H9 (cell line): ENCODE data around the gene LAMA5. TPM values are rescaled to one million over a fixed set of nuclear protein-coding genes. Genes with fewer than 3 reads are reported as not detected.
A peak's percentile ranks its signal among the peaks of the same experiment; 100 is the strongest.

Experiments used
- DNase-seq: peaks from one replicate; pipeline ENCODE4 v3.0.0-alpha.2; 2017
- H2AFZ ChIP-seq: one replicate; pipeline ENCODE4 v1.6.1; 2013; ENCODE audit warnings: mild to moderate bottlenecking, low read length, control low read depth, moderate library complexity
- H2AK5ac ChIP-seq: 2 replicates; pipeline ENCODE4 v1.6.1; 2013; ENCODE audit warnings: low read length, control low read depth, mixed read lengths; ENCODE audit not compliant: insufficient read length
- H2BK120ac ChIP-seq: one replicate; pipeline ENCODE4 v1.6.1; 2013; ENCODE audit warnings: low read depth, mild to moderate bottlenecking, low read length, control low read depth, inconsistent platforms; ENCODE audit not compliant: poor library complexity, severe bottlenecking
- H2BK12ac ChIP-seq: 2 replicates; pipeline ENCODE4 v1.6.1; 2013; ENCODE audit warnings: low read length, control low read depth, mixed read lengths, low read depth; ENCODE audit not compliant: insufficient read length
- H2BK15ac ChIP-seq: 2 replicates; pipeline ENCODE4 v1.6.1; 2013; ENCODE audit warnings: low read depth, low read length, control low read depth
- H2BK20ac ChIP-seq: one replicate; pipeline ENCODE4 v1.6.1; 2013; ENCODE audit warnings: low read depth, mild to moderate bottlenecking, low read length, control low read depth, inconsistent platforms; ENCODE audit not compliant: poor library complexity, severe bottlenecking
- H2BK5ac ChIP-seq: 2 replicates; pipeline ENCODE4 v1.6.1; 2013; ENCODE audit warnings: low read length, control low read depth, mixed read lengths; ENCODE audit not compliant: insufficient read length
- H3K14ac ChIP-seq: 2 replicates; pipeline ENCODE4 v1.6.1; 2013; ENCODE audit warnings: low read length, control low read depth; ENCODE audit not compliant: insufficient read depth
- H3K18ac ChIP-seq: 2 replicates; pipeline ENCODE4 v1.6.1; 2013; ENCODE audit warnings: low read depth, mild to moderate bottlenecking, mixed read lengths, low read length, control low read depth; ENCODE audit not compliant: insufficient read length
- H3K23ac ChIP-seq: 2 replicates; pipeline ENCODE4 v1.6.1; 2013; ENCODE audit warnings: low read length, control low read depth, mixed read lengths, low read depth; ENCODE audit not compliant: insufficient read length
- H3K23me2 ChIP-seq: 2 replicates; pipeline ENCODE4 v1.6.1; 2013; ENCODE audit warnings: low read depth, mild to moderate bottlenecking, mixed read lengths, low read length, control low read depth; ENCODE audit not compliant: insufficient read length, poor library complexity, severe bottlenecking
- H3K27ac ChIP-seq: 2 replicates; pipeline ENCODE4 v1.5.1; 2013; ENCODE audit warnings: low read length, control low read depth, mixed read lengths, low read depth; ENCODE audit not compliant: insufficient read length
- H3K27me3 ChIP-seq: 2 replicates; pipeline ENCODE4 v1.6.1; 2013; ENCODE audit warnings: low read length, control low read depth, inconsistent platforms; ENCODE audit not compliant: insufficient read depth
- H3K4ac ChIP-seq: 2 replicates; pipeline ENCODE4 v1.6.1; 2013; ENCODE audit warnings: low read depth, mild to moderate bottlenecking, control low read depth, inconsistent platforms, low read length, moderate library complexity
- H3K4me1 ChIP-seq: 2 replicates; pipeline ENCODE4 v1.6.1; 2013; ENCODE audit warnings: low read length, control low read depth, inconsistent platforms; ENCODE audit not compliant: insufficient read depth
- H3K4me2 ChIP-seq: 2 replicates; pipeline ENCODE4 v1.6.1; 2013; ENCODE audit warnings: low read length, control low read depth, mixed read lengths; ENCODE audit not compliant: insufficient read length, insufficient read depth
- H3K56ac ChIP-seq: 2 replicates; pipeline ENCODE4 v1.6.1; 2013; ENCODE audit warnings: low read depth, mild to moderate bottlenecking, mixed read lengths, low read length, control low read depth; ENCODE audit not compliant: insufficient read length
- H3K79me1 ChIP-seq: 2 replicates; pipeline ENCODE4 v1.6.1; 2013; ENCODE audit warnings: low read depth, mild to moderate bottlenecking, moderate library complexity, low read length, control low read depth, inconsistent platforms; ENCODE audit not compliant: insufficient read depth, poor library complexity, severe bottlenecking
- H3K79me2 ChIP-seq: 2 replicates; pipeline ENCODE4 v1.6.1; 2013; ENCODE audit warnings: low read length, control low read depth, inconsistent platforms; ENCODE audit not compliant: insufficient read depth
- H3K9ac ChIP-seq: 2 replicates; pipeline ENCODE4 v1.6.1; 2013; ENCODE audit warnings: low read length, control low read depth, mixed read lengths; ENCODE audit not compliant: insufficient read length; ENCODE audit errors: extremely low read depth
- H3K9me3 ChIP-seq: one replicate; pipeline ENCODE4 v1.6.1; 2013; ENCODE audit warnings: low read depth, low read length, inconsistent platforms; ENCODE audit not compliant: control insufficient read depth
- H3T11ph ChIP-seq: one replicate; pipeline ENCODE4 v1.6.1; 2013; ENCODE audit warnings: mild to moderate bottlenecking, low read length, control low read depth, inconsistent platforms
- H4K20me1 ChIP-seq: one replicate; pipeline ENCODE4 v1.6.1; 2013; ENCODE audit not compliant: control insufficient read depth, insufficient read length, insufficient read depth
- H4K5ac ChIP-seq: 2 replicates; pipeline ENCODE4 v1.6.1; 2013; ENCODE audit warnings: low read depth, mild to moderate bottlenecking, mixed read lengths, low read length, control low read depth; ENCODE audit not compliant: insufficient read length
- H4K8ac ChIP-seq: replicated peaks from 2 replicates; pipeline ENCODE4 v1.6.1; 2013; ENCODE audit warnings: low read length, control low read depth, mixed read lengths, low read depth; ENCODE audit not compliant: insufficient read length
- H4K91ac ChIP-seq: 2 replicates; pipeline ENCODE4 v1.6.1; 2013; ENCODE audit warnings: low read depth, mild to moderate bottlenecking, moderate library complexity, mixed read lengths, low read length, control low read depth; ENCODE audit not compliant: insufficient read length
- H3K27ac Mint-ChIP-seq, 3 experiments: 2 replicates in 2 of 3; 3 replicates in 1 of 3; pipeline ENCODE4 v1.8.0; 2020 to 2021; ENCODE audit warnings: mixed read lengths in 3 of 3, mild to moderate bottlenecking in 1 of 3, moderate library complexity in 1 of 3
- H3K27me3 Mint-ChIP-seq: 2 replicates; pipeline ENCODE4 v1.8.0; 2021; ENCODE audit warnings: low read depth, mild to moderate bottlenecking, moderate library complexity, mixed read lengths
- H3K36me3 Mint-ChIP-seq, 3 experiments: 2 replicates in 2 of 3; 3 replicates in 1 of 3; pipeline ENCODE4 v1.8.0; 2020 to 2021; ENCODE audit warnings: low read depth in 3 of 3, mixed read lengths in 3 of 3; ENCODE audit not compliant: insufficient read depth in 1 of 3
- H3K4me1 Mint-ChIP-seq, 2 experiments: 2 replicates each; pipeline ENCODE4 v1.8.0; 2020; ENCODE audit warnings: mixed read lengths in 2 of 2
- H3K4me3 Mint-ChIP-seq, 2 experiments: 2 replicates in 1 of 2; 3 replicates in 1 of 2; pipeline ENCODE4 v1.8.0; 2020 to 2021; ENCODE audit warnings: mild to moderate bottlenecking in 2 of 2, mixed read lengths in 2 of 2, moderate library complexity in 1 of 2
- H3K9me3 Mint-ChIP-seq, 2 experiments: 2 replicates in 1 of 2; 3 replicates in 1 of 2; pipeline ENCODE4 v1.8.0; 2020; ENCODE audit warnings: mild to moderate bottlenecking in 2 of 2, mixed read lengths in 2 of 2, moderate library complexity in 1 of 2
- WGBS: extraction: QIAGEN DNeasy Blood & Tissue Kit; methylation state at CpG from one replicate; pipeline ENCODE4 v1.1.7; 2013; ENCODE audit warnings: missing lambda C conversion rate, low lambda C conversion rate, mixed read lengths; ENCODE audit not compliant: insufficient read length; ENCODE audit errors: extremely low coverage; 5-methylcytosine and 5-hydroxymethylcytosine counted together
- total RNA-seq: library from RNA; stranded (reverse); gene quantifications from 2 replicates; pipeline ENCODE4 v1.2.1, GENCODE V29; 2021
- TF ChIP-seq, protein P1 (sequence below): fragments of 200-600 bp; sonication (generic); conservative IDR thresholded peaks from 3 replicates; pipeline ENCODE4 v1.8.0; 2021; ENCODE audit warnings: antibody characterized with exemption, mild to moderate bottlenecking

The LAMA5 gene
- total RNA-seq, 1 experiment from 2014 or later: 200 TPM

DNA sequence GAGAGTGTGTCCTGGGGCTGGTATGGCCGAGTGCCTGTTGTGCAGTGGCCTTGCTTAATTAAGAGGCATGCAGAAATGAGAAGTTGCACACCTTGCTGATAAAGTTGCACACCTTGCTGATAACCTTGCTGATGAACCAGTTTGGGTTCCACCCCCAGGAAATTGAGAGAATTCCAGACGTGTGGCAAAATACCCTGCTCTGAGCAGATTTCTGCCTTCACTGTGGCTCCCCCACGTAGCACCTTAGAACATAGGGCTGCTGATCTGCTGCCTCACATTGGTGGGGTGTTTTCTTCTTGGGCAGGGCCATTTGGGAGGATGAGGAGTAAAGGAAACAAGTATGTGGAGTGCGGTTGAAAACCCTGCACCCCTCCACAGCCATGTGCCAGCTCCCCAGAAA is 86.8 kb downstream of the LAMA5 start:
- H3K9me3 Mint-ChIP-seq: no peaks in the 10 kb centered on the region
- Histone ChIP-seq H3K9me3 (no peaks in the 10 kb centered on the region), H4K20me1 (no peaks in the 10 kb centered on the region), H3K4ac (no peak overlapping the region), H3K18ac (no peak overlapping the region), H4K91ac (no peak overlapping the region), H2BK12ac (no peak overlapping the region), H2AFZ (no peak overlapping the region), H2BK20ac (no peak overlapping the region), H3K27ac (no peak overlapping the region), H2BK120ac (no peak overlapping the region), H3K23ac (no peak overlapping the region), H4K5ac (no peak overlapping the region), H3K79me1 (no peaks in the 10 kb centered on the region), H3K4me2 (no peak overlapping the region), H2BK5ac (no peak overlapping the region), H3K9ac (no peak overlapping the region), H3K27me3 (no peaks in the 10 kb centered on the region), H3K56ac (no peak overlapping the region), H4K8ac (no peak overlapping the region), H3K79me2 (no peaks in the 10 kb centered on the region), H3T11ph (no peak overlapping the region), H3K4me1 (no peaks in the 10 kb centered on the region), H3K23me2 (no peaks in the 10 kb centered on the region), H2AK5ac (no peak overlapping the region), H2BK15ac (no peak overlapping the region), H3K14ac (no peak overlapping the region)
- no peak overlapping the region for H3K4me3 Mint-ChIP-seq
- H3K27me3 Mint-ChIP-seq: no peaks in the 10 kb centered on the region
- peaks cover 10 to 70% (median 65%) of the 10 kb centered on the region in 3 experiments; a peak in 6 of 7 replicates for H3K36me3 Mint-ChIP-seq
- TF ChIP-seq, protein P1, sequence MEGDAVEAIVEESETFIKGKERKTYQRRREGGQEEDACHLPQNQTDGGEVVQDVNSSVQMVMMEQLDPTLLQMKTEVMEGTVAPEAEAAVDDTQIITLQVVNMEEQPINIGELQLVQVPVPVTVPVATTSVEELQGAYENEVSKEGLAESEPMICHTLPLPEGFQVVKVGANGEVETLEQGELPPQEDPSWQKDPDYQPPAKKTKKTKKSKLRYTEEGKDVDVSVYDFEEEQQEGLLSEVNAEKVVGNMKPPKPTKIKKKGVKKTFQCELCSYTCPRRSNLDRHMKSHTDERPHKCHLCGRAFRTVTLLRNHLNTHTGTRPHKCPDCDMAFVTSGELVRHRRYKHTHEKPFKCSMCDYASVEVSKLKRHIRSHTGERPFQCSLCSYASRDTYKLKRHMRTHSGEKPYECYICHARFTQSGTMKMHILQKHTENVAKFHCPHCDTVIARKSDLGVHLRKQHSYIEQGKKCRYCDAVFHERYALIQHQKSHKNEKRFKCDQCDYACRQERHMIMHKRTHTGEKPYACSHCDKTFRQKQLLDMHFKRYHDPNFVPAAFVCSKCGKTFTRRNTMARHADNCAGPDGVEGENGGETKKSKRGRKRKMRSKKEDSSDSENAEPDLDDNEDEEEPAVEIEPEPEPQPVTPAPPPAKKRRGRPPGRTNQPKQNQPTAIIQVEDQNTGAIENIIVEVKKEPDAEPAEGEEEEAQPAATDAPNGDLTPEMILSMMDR: no peak
- H3K27ac Mint-ChIP-seq: peak overlapping the region in 1 of 3 experiments; percentile 52; a peak in 1 of 7 replicates
- WGBS: no CpG with 5 or more reads among the region's 4 CpGs
- H3K4me1 Mint-ChIP-seq: no peaks in the 10 kb centered on the region
- DNase-seq: no peak
